WTC11 (cell line): ENCODE results near the gene SENP3. TPM values are rescaled to one million over a fixed set of nuclear protein-coding genes. Genes with fewer than 3 reads are reported as not detected.

Experiments used
- CREB1 ChIP-seq: sonication (generic); formaldehyde crosslinking; IDR thresholded peaks from 2 replicates; pipeline ENCODE4 v1.8.0; 2023; ENCODE audit warnings: mild to moderate bottlenecking, missing genetic modification reagents
- GABPB1 ChIP-seq: sonication (generic); formaldehyde crosslinking; IDR thresholded peaks from 2 replicates; pipeline ENCODE4 v1.8.1; 2023; ENCODE audit warnings: mild to moderate bottlenecking, missing genetic modification reagents
- JUN ChIP-seq: sonication (generic); formaldehyde crosslinking; IDR thresholded peaks from 2 replicates; pipeline ENCODE4 v1.8.0; 2023; ENCODE audit warnings: mild to moderate bottlenecking, missing genetic modification reagents
- RORB ChIP-seq: fragments of 250-450 bp; sonication (Bioruptor Pico); IDR thresholded peaks from 2 replicates; pipeline ENCODE4 v1.9.0; 2021; ENCODE audit warnings: mild to moderate bottlenecking
- SP1 ChIP-seq: sonication (generic); formaldehyde crosslinking; conservative IDR thresholded peaks from 2 replicates; pipeline ENCODE4 v1.8.1; 2022; ENCODE audit warnings: missing genetic modification reagents
- ZNF281 ChIP-seq: sonication (generic); formaldehyde crosslinking; IDR thresholded peaks from 2 replicates; pipeline ENCODE4 v1.8.0; 2023; ENCODE audit warnings: mild to moderate bottlenecking, missing genetic modification reagents
- total RNA-seq: library from RNA; stranded (reverse); gene quantifications from 3 replicates; pipeline ENCODE4 v1.2.3, GENCODE V29; 2021
- TF ChIP-seq, protein P1 (sequence below): sonication (generic); formaldehyde crosslinking; IDR thresholded peaks from 2 replicates; pipeline ENCODE4 v1.8.1; 2023; ENCODE audit warnings: mild to moderate bottlenecking, moderate library complexity, missing genetic modification reagents
- TF ChIP-seq, protein P2 (sequence below): fragments of 250-450 bp; sonication (Bioruptor Pico); IDR thresholded peaks from 2 replicates; pipeline ENCODE4 v1.8.0; 2021; ENCODE audit warnings: mild to moderate bottlenecking
- TF ChIP-seq, protein P3 (sequence below): sonication (generic); formaldehyde crosslinking; IDR thresholded peaks from 2 replicates; pipeline ENCODE4 v1.8.0; 2023; ENCODE audit warnings: missing genetic modification reagents, mild to moderate bottlenecking, borderline replicate concordance
- TF ChIP-seq, protein P4 (sequence below): sonication (generic); formaldehyde crosslinking; IDR thresholded peaks from 2 replicates; pipeline ENCODE4 v1.8.1; 2023; ENCODE audit warnings: mild to moderate bottlenecking, missing genetic modification reagents

Gene SENP3
- total RNA-seq, 1 experiment from 2014 or later, result 85.4 TPM

- TF ChIP-seq ZNF281 (CRISPR knock-in tag), result no peak
- TF ChIP-seq JUN, result peak; percentile 53; the same call in 1 of the 2 replicates
- TF ChIP-seq, protein P1, sequence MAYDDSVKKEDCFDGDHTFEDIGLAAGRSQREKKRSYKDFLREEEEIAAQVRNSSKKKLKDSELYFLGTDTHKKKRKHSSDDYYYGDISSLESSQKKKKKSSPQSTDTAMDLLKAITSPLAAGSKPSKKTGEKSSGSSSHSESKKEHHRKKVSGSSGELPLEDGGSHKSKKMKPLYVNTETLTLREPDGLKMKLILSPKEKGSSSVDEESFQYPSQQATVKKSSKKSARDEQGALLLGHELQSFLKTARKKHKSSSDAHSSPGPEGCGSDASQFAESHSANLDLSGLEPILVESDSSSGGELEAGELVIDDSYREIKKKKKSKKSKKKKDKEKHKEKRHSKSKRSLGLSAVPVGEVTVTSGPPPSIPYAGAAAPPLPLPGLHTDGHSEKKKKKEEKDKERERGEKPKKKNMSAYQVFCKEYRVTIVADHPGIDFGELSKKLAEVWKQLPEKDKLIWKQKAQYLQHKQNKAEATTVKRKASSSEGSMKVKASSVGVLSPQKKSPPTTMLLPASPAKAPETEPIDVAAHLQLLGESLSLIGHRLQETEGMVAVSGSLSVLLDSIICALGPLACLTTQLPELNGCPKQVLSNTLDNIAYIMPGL, result no peak
- TF ChIP-seq SP1 (CRISPR knock-in tag), result peak; percentile 5; the same call in 1 of the 2 replicates
- no peak for TF ChIP-seq RORB (CRISPR knock-in tag)
- no peak for TF ChIP-seq CREB1 (CRISPR knock-in tag)
- TF ChIP-seq GABPB1, result no peak
- TF ChIP-seq, protein P2, sequence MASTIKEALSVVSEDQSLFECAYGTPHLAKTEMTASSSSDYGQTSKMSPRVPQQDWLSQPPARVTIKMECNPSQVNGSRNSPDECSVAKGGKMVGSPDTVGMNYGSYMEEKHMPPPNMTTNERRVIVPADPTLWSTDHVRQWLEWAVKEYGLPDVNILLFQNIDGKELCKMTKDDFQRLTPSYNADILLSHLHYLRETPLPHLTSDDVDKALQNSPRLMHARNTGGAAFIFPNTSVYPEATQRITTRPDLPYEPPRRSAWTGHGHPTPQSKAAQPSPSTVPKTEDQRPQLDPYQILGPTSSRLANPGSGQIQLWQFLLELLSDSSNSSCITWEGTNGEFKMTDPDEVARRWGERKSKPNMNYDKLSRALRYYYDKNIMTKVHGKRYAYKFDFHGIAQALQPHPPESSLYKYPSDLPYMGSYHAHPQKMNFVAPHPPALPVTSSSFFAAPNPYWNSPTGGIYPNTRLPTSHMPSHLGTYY (CRISPR knock-in tag), result no peak
- TF ChIP-seq, protein P3, sequence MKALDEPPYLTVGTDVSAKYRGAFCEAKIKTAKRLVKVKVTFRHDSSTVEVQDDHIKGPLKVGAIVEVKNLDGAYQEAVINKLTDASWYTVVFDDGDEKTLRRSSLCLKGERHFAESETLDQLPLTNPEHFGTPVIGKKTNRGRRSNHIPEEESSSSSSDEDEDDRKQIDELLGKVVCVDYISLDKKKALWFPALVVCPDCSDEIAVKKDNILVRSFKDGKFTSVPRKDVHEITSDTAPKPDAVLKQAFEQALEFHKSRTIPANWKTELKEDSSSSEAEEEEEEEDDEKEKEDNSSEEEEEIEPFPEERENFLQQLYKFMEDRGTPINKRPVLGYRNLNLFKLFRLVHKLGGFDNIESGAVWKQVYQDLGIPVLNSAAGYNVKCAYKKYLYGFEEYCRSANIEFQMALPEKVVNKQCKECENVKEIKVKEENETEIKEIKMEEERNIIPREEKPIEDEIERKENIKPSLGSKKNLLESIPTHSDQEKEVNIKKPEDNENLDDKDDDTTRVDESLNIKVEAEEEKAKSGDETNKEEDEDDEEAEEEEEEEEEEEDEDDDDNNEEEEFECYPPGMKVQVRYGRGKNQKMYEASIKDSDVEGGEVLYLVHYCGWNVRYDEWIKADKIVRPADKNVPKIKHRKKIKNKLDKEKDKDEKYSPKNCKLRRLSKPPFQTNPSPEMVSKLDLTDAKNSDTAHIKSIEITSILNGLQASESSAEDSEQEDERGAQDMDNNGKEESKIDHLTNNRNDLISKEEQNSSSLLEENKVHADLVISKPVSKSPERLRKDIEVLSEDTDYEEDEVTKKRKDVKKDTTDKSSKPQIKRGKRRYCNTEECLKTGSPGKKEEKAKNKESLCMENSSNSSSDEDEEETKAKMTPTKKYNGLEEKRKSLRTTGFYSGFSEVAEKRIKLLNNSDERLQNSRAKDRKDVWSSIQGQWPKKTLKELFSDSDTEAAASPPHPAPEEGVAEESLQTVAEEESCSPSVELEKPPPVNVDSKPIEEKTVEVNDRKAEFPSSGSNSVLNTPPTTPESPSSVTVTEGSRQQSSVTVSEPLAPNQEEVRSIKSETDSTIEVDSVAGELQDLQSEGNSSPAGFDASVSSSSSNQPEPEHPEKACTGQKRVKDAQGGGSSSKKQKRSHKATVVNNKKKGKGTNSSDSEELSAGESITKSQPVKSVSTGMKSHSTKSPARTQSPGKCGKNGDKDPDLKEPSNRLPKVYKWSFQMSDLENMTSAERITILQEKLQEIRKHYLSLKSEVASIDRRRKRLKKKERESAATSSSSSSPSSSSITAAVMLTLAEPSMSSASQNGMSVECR (CRISPR knock-in tag), result peak; percentile 37; the same call in 1 of the 2 replicates
- TF ChIP-seq, protein P4, sequence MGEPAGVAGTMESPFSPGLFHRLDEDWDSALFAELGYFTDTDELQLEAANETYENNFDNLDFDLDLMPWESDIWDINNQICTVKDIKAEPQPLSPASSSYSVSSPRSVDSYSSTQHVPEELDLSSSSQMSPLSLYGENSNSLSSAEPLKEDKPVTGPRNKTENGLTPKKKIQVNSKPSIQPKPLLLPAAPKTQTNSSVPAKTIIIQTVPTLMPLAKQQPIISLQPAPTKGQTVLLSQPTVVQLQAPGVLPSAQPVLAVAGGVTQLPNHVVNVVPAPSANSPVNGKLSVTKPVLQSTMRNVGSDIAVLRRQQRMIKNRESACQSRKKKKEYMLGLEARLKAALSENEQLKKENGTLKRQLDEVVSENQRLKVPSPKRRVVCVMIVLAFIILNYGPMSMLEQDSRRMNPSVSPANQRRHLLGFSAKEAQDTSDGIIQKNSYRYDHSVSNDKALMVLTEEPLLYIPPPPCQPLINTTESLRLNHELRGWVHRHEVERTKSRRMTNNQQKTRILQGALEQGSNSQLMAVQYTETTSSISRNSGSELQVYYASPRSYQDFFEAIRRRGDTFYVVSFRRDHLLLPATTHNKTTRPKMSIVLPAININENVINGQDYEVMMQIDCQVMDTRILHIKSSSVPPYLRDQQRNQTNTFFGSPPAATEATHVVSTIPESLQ (CRISPR knock-in tag), result no peak
Observed at GRCh38 chr17:7582396-7583252, 20.9 kb downstream of the SENP3 start (continued).
